Natural killer cell treated with Interleukin-12 subunit alpha and Interleukin-12 subunit beta and Interleukin-15 and Interleukin-18, amount 100 ng/mL, for 72 hours (primary cell): Measurements from ENCODE around the gene HTRA1. TPM values are rescaled to one million over a fixed set of nuclear protein-coding genes. Genes with fewer than 3 reads are reported as not detected.

Source experiments
- ATAC-seq, 2 donors: fragments of 150-1000 bp; cut with Tn5 transposase in 1 of 2; sonication (Bioruptor Pico), chemical (Tn5 transposase) in 1 of 2; 2 replicates each; pipeline ENCODE4 v1.10.0; 2021
- DNase-seq: peaks from one replicate; pipeline ENCODE4 v3.0.0; 2022; ENCODE audit warnings: low spot score
- H3K27ac Mint-ChIP-seq, 2 donors: 1 replicate in 1 of 2; 2 replicates in 1 of 2; pipeline ENCODE4 v1.8.0; 2022; ENCODE audit warnings: mixed read lengths in 2 of 2, mild to moderate bottlenecking in 1 of 2, moderate library complexity in 1 of 2
- H3K27me3 Mint-ChIP-seq, 2 donors: 1 replicate in 1 of 2; 2 replicates in 1 of 2; pipeline ENCODE4 v1.8.0; 2022; ENCODE audit warnings: mixed read lengths in 2 of 2
- H3K36me3 Mint-ChIP-seq: one replicate; pipeline ENCODE4 v1.8.0; 2022; ENCODE audit warnings: mixed read lengths
- H3K4me1 Mint-ChIP-seq, 2 donors: 1 replicate in 1 of 2; 2 replicates in 1 of 2; pipeline ENCODE4 v1.8.0; 2022; ENCODE audit warnings: low read depth in 2 of 2, mixed read lengths in 2 of 2, mild to moderate bottlenecking in 1 of 2
- H3K4me3 Mint-ChIP-seq: one replicate; pipeline ENCODE4 v1.8.0; 2022; ENCODE audit warnings: mixed read lengths
- H3K9me3 Mint-ChIP-seq: 2 replicates; pipeline ENCODE4 v1.8.0; 2022; ENCODE audit warnings: mixed read lengths
- total RNA-seq, 2 donors: library from RNA; stranded (reverse); gene quantifications; one replicate each; pipeline ENCODE4 v1.2.3, GENCODE V29; 2022

The HTRA1 gene
- total RNA-seq, 2 donors from 2014 or later, result not detected

DNA sequence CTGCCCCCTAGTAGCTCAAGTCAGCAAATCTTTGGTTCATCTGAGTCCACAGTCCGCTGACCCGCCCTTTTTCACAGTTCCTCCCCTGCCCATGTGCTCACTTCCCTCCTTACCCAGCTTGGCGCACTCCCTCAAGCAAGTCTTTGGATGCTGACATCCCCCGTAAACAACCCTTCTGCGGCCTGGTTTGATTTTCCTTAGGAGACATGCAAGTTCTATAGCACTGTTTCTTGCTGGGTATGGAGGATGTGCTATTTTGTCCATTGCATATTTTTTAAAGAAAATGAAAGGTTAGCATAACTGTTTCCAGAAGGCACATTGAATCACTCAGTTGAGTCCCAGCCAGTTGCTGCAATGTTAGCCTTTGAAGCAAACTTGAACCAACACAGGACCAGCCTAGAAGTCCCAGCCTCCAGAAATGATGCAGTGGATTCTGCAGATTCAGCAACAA lies 38.2 kb downstream of the HTRA1 start:
- Mint-ChIP-seq H3K27me3 (peaks cover 13 to 14% of the 10 kb centered on the region in 2 donors), H3K4me3 (no peak overlapping the region), H3K27ac (no peak overlapping the region), H3K36me3 (no peaks in the 10 kb centered on the region), H3K4me1 (no peaks in the 10 kb centered on the region), H3K9me3 (no peaks in the 10 kb centered on the region)
- no peak for DNase-seq
- ATAC-seq, result no peak

DNA sequence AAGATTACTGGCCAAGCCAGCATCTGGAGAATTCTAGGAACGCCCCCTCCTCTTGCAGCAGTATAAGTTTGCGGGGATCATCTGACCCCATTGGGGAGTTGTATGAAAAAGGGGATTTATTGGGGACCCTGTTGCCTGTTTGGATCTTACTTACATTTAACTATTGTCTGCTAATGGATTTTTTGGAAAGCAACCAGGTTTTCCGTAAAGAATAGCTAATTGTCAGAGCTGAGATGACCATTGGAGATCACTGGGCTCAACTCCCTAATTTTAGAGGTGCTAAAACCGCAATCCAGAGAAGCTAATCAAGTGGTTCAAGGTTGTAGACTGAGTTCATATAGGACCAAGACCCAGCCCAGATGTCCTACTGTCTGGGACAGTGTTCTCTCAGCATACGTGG lies 38.8 kb downstream of the HTRA1 start:
- ATAC-seq, result no peak
- H3K27ac Mint-ChIP-seq, result no peak overlapping the region
- no peak for DNase-seq
- H3K27me3 Mint-ChIP-seq, result peaks cover 9 to 14% of the 10 kb centered on the region in 2 donors
- H3K9me3 Mint-ChIP-seq, result no peaks in the 10 kb centered on the region
- H3K4me3 Mint-ChIP-seq, result no peak overlapping the region
- H3K36me3 Mint-ChIP-seq, result no peaks in the 10 kb centered on the region
- no peaks in the 10 kb centered on the region for H3K4me1 Mint-ChIP-seq

DNA sequence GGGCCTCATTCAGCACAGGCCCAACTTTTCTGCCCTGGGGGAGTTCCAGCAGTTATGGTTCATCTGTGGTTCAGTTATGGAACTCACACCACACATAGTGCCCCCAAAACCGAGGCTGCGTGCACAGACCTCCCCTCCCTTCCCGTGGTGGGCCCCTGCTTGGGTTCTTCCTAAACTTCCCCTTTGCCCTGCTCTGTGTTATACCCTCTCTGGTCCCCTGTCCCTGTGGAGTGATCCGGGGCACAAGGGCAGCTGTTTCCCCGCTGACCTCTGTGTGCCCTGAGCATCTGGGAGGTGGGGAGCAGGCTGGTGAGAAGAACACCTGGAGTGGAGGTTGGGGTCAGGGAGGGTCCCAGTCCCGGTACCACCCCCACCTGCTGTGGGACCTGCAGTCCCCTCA lies 39.4 kb downstream of the HTRA1 start:
- no peak for DNase-seq
- peaks cover 8 to 14% of the 10 kb centered on the region in 2 donors for H3K27me3 Mint-ChIP-seq
- H3K9me3 Mint-ChIP-seq, result no peaks in the 10 kb centered on the region
- ATAC-seq, result no peak
- H3K4me3 Mint-ChIP-seq, result no peak overlapping the region
- no peaks in the 10 kb centered on the region for H3K36me3 Mint-ChIP-seq
- H3K4me1 Mint-ChIP-seq, result no peaks in the 10 kb centered on the region
- no peak overlapping the region for H3K27ac Mint-ChIP-seq

DNA sequence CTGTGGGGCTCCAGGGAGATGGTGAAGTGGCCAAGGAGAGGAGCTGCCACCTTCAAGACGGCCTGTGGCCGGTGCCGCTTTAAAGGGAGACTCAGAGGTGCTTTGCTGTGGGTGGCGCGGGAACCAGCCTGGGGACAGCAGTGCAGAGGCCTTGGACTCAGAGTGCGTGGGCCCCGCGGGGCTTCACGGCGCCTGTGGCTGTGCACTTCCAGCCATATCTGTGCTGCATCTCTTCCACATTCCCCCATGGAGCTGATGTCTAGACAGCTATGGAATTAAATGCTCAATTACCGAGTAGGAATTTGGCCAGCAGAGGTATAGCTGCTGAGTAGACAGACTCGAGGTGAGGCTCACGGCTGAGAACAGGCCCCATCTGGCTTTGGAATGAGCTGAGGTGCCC lies 41.7 kb downstream of the HTRA1 start:
- DNase-seq, result no peak
- H3K36me3 Mint-ChIP-seq, result no peaks in the 10 kb centered on the region
- no peak for ATAC-seq
- H3K4me3 Mint-ChIP-seq, result no peak overlapping the region
- peaks cover 7 to 12% of the 10 kb centered on the region in 2 donors for H3K27me3 Mint-ChIP-seq
- H3K9me3 Mint-ChIP-seq, result no peaks in the 10 kb centered on the region
- H3K27ac Mint-ChIP-seq, result no peak overlapping the region
- H3K4me1 Mint-ChIP-seq, result no peaks in the 10 kb centered on the region

DNA sequence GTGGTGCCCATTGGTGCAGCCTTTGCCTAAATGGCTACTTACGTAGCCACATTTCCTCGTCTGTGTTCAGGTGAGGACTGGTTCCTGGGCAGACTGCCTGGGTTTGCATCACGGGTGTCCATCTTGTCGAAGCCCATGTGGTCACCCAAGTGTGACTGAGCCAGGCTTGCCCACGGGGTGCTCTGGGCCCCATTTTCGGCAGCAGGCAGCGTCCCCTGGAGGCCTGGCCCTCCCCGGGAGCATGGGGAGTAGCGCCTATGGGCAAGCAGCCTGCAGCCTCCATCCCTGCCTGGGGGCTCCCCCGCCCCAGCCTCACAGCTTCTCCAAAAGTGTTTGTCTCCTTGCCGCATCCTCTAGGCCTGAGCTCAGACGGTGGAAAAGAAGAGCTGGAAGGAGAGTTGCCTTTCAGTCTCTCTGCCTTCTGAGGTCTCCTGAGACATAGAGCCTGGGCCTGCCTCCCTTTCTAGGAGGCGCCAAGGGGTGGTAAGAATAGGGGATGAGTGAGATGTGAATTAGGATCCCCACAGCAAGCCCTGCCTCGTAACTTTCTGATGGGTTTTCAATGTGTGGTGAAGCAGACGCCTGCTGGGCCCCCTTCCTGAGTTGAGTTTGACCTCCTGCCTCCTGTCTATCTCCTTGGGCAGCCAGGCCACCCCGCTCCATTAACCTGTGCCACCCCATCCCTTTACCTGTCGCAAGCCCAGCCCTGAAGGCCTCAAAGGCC lies 42.7 kb downstream of the HTRA1 start:
- no peaks in the 10 kb centered on the region for H3K4me1 Mint-ChIP-seq
- DNase-seq, result no peak
- H3K4me3 Mint-ChIP-seq, result no peak overlapping the region
- peaks cover 1 to 2% of the 10 kb centered on the region in 2 donors for H3K27me3 Mint-ChIP-seq
- H3K27ac Mint-ChIP-seq, result no peak overlapping the region
- no peaks in the 10 kb centered on the region for H3K9me3 Mint-ChIP-seq
- ATAC-seq, result no peak
- H3K36me3 Mint-ChIP-seq, result no peaks in the 10 kb centered on the region

DNA sequence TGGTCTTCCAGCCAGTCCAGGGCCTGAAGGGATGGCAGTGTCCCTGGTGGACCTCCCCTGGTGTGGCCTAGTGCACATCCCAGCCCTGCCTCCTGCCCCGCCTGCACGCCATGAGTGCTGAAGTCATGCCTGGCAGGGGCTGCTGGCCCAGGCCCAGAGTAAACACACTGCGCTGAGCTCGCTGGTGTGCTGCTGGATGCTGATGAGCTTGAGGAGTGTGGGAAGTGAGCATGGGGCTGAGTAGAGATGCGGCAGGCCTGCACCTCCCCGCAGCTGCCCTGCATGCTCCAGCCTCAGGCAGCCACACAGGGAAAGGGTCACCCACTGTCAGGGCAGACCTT lies 43.2 kb downstream of the HTRA1 start:
- Mint-ChIP-seq H3K4me1 (no peaks in the 10 kb centered on the region), H3K27me3 (peaks cover 0 to 2% of the 10 kb centered on the region in 2 donors), H3K27ac (no peak overlapping the region), H3K36me3 (no peaks in the 10 kb centered on the region), H3K4me3 (no peak overlapping the region), H3K9me3 (no peaks in the 10 kb centered on the region)
- ATAC-seq (peak; percentile 32 to 46), DNase-seq (no peak)

DNA sequence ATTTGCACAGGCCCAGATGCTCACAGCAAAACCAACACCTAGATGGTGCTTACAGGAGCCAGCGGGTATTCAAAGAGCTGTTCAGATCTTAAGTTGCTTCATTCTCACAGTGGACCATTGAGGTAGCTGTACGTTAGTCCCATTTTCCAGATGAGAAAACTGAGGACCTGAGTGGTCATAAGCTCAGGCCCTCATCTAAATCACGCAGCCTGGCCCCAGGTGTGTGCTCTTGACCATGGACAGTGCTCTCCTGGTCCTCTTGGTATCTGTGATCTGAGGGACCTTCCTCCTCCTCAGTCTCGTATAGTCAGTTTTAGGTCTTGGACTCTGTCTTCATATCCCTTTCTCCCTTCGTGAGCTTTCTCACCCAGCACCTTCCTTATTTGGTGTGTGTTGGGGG lies 43.7 kb downstream of the HTRA1 start:
- DNase-seq (no peak), ATAC-seq (no peak)
- no peaks in the 10 kb centered on the region for H3K9me3 Mint-ChIP-seq
- H3K27me3 Mint-ChIP-seq, result peaks cover 0 to 2% of the 10 kb centered on the region in 2 donors
- H3K27ac Mint-ChIP-seq, result no peak overlapping the region
- no peaks in the 10 kb centered on the region for H3K36me3 Mint-ChIP-seq
- no peaks in the 10 kb centered on the region for H3K4me1 Mint-ChIP-seq
- no peak overlapping the region for H3K4me3 Mint-ChIP-seq

DNA sequence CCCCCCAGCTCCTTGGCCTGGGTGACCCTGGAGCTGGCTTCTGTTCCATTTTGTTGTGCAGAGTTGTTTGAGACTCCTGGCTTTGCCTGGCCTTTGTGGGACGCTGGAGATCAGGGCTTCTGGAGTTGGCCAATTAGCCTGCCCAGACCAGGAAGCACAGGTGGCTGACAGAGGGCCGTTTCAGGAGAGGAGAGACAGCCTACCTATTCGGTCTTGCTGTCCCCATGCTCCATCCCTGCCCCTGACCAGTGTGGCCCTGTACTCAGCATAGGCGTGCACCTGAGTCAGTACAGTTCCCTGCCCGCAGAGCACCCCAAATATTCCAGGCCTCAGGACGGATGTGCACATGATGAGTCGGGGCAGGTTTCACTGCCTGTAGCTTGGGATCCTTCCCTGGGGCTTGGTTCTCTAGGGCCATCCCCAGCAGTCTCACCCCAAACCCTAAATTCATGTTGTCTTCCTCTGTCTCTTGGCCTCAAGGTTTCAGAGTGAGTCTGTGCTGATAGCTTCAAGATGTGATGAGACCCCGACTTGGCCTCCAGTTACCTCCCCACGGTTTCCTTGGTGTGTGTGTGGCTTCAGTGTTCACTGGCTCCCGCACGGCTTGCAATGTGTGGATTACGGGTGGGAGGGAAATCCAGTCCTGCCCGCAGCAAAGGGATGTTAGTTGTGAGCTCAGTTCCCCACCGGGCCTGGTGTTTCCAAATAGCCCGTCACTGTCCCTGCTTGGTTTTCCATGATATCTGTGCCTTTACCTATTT lies 44.7 kb downstream of the HTRA1 start:
- Mint-ChIP-seq H3K9me3 (no peaks in the 10 kb centered on the region), H3K4me1 (no peaks in the 10 kb centered on the region), H3K4me3 (no peak overlapping the region), H3K36me3 (no peaks in the 10 kb centered on the region), H3K27ac (no peak overlapping the region), H3K27me3 (peaks cover 0 to 2% of the 10 kb centered on the region in 2 donors)
- DNase-seq (no peak), ATAC-seq (no peak)

DNA sequence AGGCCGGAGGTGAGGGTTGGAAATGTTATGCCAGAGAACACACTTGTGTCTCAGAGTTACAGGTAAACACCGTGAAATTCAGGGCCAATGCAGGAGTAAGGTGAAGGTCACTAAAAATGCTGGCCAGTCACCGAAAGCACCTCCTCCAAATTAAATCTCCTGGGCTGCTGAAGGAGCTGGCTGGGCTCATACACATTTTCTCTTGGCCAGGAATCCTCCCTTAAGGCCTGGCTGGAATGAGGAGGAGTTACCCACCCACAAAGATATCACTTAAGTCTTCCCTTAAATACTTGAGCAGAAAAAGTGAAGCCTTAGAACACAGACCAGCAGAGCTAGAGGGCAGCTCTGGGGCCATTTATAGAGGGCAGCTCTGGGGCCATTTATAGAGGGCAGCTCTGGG lies 46.3 kb downstream of the HTRA1 start:
- Mint-ChIP-seq H3K27me3 (no peaks in the 10 kb centered on the region), H3K9me3 (no peaks in the 10 kb centered on the region), H3K27ac (no peak overlapping the region), H3K4me1 (no peaks in the 10 kb centered on the region), H3K4me3 (no peak overlapping the region), H3K36me3 (no peaks in the 10 kb centered on the region)
- DNase-seq, result no peak
- ATAC-seq, result no peak

DNA sequence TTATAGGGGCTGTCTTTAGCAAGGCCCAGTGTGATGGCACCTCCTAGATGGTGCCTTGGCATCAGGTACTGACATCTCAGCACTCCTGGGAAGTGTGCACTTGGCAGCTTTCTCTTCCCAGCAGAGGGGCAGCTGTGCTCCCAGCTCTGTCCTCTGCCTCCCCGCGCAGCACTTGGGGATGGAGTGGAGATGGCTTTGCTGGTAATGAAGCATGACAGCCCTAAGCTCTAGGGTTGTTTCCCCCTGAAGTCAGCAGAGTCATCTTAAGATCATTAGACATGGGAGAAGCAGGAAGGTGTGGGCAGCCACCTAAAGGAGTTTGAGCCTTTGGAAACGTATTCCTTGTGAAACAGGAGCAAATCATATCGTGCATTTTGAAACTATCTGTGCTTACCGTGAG lies 46.7 kb downstream of the HTRA1 start:
- H3K27ac Mint-ChIP-seq, result no peak overlapping the region
- DNase-seq, result no peak
- H3K4me1 Mint-ChIP-seq, result no peaks in the 10 kb centered on the region
- no peaks in the 10 kb centered on the region for H3K9me3 Mint-ChIP-seq
- no peaks in the 10 kb centered on the region for H3K36me3 Mint-ChIP-seq
- no peak overlapping the region for H3K4me3 Mint-ChIP-seq
- peak in 1 of 2 donors; percentile 44 for ATAC-seq
- H3K27me3 Mint-ChIP-seq, result no peaks in the 10 kb centered on the region

DNA sequence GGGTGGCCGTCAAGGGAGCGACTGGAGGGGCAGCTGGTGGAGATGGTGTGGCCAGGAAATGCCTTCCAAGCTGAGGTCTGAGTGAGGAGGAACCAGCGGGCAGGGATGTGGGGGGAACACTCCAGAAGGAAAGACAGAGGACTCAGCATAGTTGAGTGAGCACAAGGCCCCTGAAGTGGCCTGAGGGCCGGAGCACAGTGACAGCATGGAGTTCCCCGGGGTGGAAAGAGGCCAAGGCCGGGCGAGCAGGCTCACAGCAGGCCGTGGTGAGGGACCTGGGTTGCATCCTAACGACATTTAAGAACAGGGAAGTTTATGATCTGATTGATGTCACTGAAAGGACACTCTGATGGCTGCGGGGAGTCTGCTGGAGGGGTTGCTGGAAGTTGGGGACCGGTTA lies 48.0 kb downstream of the HTRA1 start:
- Mint-ChIP-seq H3K4me3 (no peak overlapping the region), H3K27me3 (no peaks in the 10 kb centered on the region), H3K36me3 (no peaks in the 10 kb centered on the region), H3K9me3 (no peaks in the 10 kb centered on the region), H3K27ac (no peak overlapping the region), H3K4me1 (no peaks in the 10 kb centered on the region)
- DNase-seq, result no peak
- no peak for ATAC-seq

DNA sequence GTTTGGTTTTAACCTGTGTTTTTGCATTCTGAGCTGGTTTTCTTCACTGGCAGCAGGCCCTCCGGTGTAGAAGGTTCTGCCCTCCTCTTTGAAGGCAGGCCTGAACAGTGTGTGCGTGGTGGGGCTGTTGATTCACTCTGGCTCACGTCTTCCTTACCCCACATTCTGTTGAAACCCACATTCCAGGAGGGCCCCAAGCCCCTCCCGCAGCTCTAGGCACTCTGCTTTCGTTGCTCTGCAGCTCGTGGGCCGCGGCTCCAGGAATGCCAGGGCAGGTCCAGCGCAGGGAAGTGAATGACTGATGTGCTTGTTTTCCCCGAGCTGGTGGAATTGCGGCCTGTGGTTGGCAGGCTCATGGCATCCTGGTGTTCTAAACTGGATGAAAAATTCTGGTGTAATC lies 49.0 kb downstream of the HTRA1 start:
- no peaks in the 10 kb centered on the region for H3K4me1 Mint-ChIP-seq
- H3K27me3 Mint-ChIP-seq, result no peaks in the 10 kb centered on the region
- DNase-seq (no peak), ATAC-seq (no peak)
- H3K4me3 Mint-ChIP-seq, result no peak overlapping the region
- no peaks in the 10 kb centered on the region for H3K36me3 Mint-ChIP-seq
- H3K27ac Mint-ChIP-seq, result no peak overlapping the region
- H3K9me3 Mint-ChIP-seq, result no peaks in the 10 kb centered on the region

DNA sequence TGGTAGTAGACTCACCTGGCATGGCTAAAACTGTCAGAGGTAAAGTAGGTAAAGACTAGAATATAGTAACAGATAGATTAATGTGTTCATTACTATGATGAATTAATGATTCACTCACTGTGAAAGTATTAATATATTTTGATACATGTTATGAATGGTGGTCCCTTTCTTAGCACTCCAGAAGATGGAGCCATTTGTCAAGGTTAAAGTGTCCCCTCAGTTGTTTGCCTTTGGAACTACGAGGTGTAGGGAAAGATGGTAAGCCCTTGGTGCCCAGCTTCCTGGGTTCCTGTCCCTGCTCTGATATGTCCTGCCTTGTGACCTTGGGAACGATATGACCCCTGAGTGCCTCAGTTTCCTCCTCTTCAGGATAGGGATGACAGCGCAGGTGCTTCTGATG lies 49.4 kb downstream of the HTRA1 start:
- Mint-ChIP-seq H3K36me3 (no peaks in the 10 kb centered on the region), H3K27ac (no peak overlapping the region), H3K27me3 (no peaks in the 10 kb centered on the region), H3K4me1 (peaks cover 0 to under 1% of the 10 kb centered on the region in 2 donors), H3K9me3 (no peaks in the 10 kb centered on the region), H3K4me3 (no peak overlapping the region)
- ATAC-seq, result no peak
- no peak for DNase-seq

DNA sequence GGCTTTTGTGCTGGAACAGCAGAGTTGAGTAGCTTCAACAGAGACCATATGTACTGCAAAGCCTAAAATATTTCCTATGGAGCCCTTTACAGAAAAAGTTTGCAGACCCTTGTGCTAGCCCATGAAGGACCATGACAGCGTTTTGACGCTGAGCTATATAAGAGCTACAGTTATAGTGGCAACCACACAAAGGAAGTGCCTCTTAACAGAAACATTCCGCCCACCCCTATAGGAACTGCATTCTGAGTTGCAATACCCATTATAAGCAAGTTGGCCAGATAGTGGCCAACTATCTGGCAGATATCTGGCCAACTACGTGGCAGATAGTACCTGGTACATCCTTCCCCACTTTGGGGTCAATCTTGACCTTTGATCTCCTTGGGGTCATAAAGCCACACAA lies 51.7 kb downstream of the HTRA1 start:
- Mint-ChIP-seq H3K4me1 (peaks cover 0 to 5% of the 10 kb centered on the region in 2 donors), H3K4me3 (no peak overlapping the region), H3K9me3 (no peaks in the 10 kb centered on the region), H3K36me3 (no peaks in the 10 kb centered on the region), H3K27ac (no peak overlapping the region), H3K27me3 (no peaks in the 10 kb centered on the region)
- DNase-seq (no peak), ATAC-seq (no peak)
